NCI-H69 (cell line): ENCODE results near the gene BLM.

Experiments used
- DNase-seq: peaks from one replicate; lab custom pipeline; 2025; lab: John Stamatoyannopoulos, UW

The BLM gene

GRCh38 chr15:90790057-90790456 lies 72.9 kb downstream of the BLM start:
- DNase-seq: no peak

GRCh38 chr15:90790561-90790960 lies 73.4 kb downstream of the BLM start:
- DNase-seq: no peak

- no peak for DNase-seq
Observed at GRCh38 chr15:90794538-90794937, 77.4 kb downstream of the BLM start.

GRCh38 chr15:90799639-90800170 lies 82.6 kb downstream of the BLM start:
- DNase-seq: peak; percentile 6

GRCh38 chr15:90801803-90802202 lies 84.7 kb downstream of the BLM start:
- DNase-seq: no peak

- no peak for DNase-seq
Observed at GRCh38 chr15:90807074-90807785, 90.1 kb downstream of the BLM start.

GRCh38 chr15:90807786-90808086 lies 90.6 kb downstream of the BLM start:
- no peak for DNase-seq

- no peak for DNase-seq
Observed at GRCh38 chr15:90808517-90809235, 91.5 kb downstream of the BLM start.

GRCh38 chr15:90809536-90809935 lies 92.4 kb downstream of the BLM start:
- DNase-seq: no peak

GRCh38 chr15:90810354-90810753 lies 93.2 kb downstream of the BLM start:
- no peak for DNase-seq

GRCh38 chr15:90812171-90812957 lies 95.2 kb downstream of the BLM start:
- DNase-seq: no peak

GRCh38 chr15:90812958-90813265 lies 95.8 kb downstream of the BLM start:
- DNase-seq: no peak

GRCh38 chr15:90813796-90814190 lies 96.6 kb downstream of the BLM start:
- DNase-seq: peak; percentile 63

- no peak for DNase-seq
Observed at GRCh38 chr15:90814191-90814821, 97.2 kb downstream of the BLM start.

GRCh38 chr15:90816401-90817116 lies 99.4 kb downstream of the BLM start:
- no peak for DNase-seq

- no peak for DNase-seq
Observed at GRCh38 chr15:90817117-90818057, 100.2 kb downstream of the BLM start.

- peak; percentile 69 for DNase-seq
Observed at GRCh38 chr15:90818251-90819210, 101.4 kb downstream of the BLM start.

GRCh38 chr15:90819390-90819789 lies 102.2 kb downstream of the BLM start:
- DNase-seq: no peak

- DNase-seq: no peak
Observed at GRCh38 chr15:90819850-90820249, 102.7 kb downstream of the BLM start.

- no peak for DNase-seq
Observed at GRCh38 chr15:90820481-90820880, 103.3 kb downstream of the BLM start.
